Activated naive CD4-positive, alpha-beta T cell treated with Interleukin-2 at 50 U/mL for 16 hours (primary cell): ENCODE data around the gene NODAL.

Source experiments
- DNase-seq: peaks from one replicate; pipeline ENCODE4 v3.0.0-alpha.2; 2020

NODAL gene

DNA sequence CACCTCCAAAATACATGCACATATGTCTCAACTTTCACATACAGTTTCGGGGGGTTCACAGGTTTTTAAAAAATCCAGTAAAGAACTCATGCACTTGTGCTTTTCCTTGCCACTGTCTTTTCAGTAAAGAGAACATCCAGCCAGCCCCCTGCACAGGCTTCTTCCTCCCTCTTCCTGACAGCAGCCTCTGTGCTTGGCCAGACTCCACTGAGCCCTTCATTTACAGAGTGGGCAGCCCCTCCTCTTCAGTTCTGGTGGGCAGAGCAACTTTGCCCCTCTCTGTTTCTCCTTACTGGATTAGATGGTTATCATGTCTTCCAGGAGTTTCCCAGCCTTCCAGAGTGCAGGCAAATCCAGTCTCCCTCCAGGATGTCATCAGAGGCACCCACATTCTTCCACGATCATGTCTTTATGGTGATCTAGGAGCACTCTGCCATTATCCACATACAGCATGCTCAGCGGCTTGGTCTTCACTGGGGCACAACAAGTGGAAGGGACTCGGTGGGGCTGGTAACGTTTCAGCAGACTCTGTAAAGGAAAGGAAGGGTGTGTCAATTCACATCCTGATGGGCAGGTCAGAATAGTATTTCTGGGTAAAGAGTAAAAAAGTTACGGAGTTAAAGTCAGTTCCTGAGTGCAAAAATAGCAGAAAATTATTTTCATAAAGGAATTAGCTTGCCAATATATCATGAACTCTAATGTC is 8.8 kb downstream of the NODAL start:
- no peak for DNase-seq

DNA sequence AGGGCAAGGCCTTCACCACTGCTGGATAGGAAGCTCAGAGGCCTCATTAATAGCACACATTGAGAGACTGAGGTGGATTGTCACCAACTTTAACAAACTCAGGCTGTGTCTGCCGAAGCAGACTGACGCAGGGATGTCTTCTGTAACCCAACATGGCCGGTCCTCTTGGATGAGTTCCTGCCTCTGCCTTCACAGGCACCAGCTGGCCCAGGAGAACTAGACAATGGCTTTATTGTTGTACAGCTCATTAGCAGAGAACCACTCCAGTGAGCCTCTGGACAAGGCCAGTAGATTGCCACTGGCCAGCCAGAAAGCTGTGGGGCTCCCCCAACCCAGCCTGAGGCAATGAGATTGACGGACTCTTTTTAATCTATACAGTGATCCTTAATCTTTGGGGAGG is 9.4 kb downstream of the NODAL start:
- DNase-seq = no peak

DNA sequence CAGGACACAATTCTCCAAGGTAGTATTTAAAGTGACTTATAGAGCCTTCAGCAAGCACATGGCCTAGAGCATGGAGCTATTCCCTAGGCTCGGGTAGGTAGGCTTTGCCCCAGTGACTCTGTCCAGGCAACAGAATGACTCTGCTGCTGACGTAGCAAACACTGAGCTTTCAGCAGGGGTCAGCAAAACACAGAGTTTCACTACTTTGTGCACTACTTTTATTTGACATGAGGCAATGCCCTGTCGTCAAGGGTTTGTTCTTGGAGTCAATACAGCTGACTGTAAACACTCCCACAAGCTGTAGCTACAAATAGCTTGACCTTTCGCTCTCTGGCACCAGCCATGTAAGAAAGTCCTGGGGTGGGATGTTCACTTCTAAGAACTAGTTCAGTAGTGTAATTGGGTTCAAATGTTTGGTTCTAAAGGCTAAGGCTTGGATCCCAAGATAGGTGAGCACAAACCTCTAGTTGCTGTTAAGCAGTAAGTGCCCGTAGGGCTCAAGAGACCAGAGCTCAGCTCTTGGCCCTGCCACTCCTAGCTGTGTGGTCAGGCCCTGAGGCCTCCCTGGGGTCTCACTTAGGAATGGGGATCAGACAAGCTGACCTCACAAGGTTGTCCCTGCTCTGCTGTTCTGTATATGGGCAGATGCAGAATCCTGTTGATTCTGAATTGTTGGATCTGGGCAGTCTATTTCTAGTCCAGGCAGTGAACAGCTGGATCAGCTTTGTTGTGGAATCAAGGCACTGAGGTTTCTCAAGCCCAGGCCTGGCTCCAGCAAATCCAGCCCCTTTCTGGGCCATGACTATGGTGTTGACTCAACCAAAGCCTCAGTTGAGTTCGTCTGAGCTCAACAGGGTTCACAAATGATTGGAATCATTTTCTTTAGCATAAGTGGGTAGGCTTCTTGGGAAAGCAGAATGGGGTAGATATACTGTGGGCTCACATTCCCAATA is 10.7 kb downstream of the NODAL start:
- no peak for DNase-seq

DNA sequence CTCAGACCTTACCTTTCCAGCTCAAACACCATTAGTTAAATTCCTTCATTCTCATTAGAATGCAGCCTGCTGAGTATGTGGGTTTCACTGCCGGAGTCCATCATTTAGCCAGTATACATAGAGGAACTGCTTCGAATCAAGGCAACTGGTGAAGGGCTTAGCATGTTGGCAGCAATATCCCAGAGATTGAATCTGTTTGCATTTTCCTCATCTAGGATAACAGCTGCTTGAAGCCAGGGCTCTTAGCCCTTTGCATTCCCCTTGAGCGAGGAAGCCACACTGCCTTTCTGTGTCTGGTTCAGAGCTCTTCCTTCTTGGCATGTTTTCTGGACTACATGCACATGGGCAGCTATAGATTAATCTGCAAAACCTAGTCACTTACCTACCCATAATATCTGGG is 14.7 kb downstream of the NODAL start:
- no peak for DNase-seq

DNA sequence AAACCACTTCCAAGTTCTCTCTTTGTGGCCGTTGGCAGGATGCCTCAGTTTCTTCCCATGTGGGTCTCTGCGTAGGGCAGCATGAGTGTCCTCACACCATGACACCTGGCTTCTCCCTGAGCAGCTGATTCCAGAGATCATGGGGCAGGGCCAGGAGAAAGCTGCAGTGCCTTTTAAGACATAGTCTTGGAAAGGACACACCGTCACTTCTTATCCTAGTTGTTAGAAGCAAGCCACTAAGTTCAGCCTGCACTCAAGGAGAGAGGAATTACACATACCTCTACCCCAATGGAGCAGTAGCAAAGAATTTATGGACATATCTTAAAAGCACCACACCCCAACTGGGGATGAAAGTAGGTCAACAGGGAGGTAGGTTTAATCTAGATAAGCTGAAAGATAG is 16.4 kb downstream of the NODAL start:
- DNase-seq = no peak

DNA sequence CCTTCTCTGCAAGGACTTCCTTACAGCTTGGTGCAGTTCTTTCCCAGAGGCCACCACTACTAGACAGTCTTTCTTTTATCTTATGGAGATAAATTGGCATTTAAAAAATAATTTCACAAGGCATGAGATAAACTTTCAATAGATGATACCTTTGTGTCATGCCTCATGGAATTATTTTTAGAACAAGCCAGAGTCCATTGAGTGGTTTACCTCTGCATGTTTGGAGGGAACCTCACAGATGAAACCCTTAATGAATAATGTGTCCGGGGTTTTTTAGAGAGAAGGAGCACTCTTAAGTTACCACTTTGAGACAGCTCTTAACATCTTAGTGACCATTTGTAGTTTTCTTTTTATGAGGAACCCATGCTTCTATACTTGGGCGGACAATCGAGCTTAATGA is 17.2 kb downstream of the NODAL start:
- DNase-seq = no peak

DNA sequence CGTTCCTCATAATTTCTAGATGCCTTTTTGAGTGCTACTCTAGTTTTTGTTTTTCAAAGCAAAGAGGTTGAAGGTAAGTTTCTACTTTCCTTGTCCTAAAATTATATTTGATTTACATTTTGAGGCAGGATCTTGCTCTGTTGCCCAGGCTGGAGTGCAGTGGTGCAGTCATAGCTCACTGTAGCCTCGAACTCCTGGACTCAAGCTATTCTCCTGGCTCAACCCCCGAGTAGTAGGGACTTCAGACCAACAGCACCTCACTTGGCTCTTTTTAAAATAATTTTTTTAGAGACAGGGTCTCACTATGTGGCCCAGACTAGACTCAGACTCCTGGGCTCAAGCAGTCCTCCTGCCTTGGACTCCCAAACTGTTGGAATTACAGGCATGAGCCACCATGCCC is 22.8 kb downstream of the NODAL start:
- DNase-seq = no peak

DNA sequence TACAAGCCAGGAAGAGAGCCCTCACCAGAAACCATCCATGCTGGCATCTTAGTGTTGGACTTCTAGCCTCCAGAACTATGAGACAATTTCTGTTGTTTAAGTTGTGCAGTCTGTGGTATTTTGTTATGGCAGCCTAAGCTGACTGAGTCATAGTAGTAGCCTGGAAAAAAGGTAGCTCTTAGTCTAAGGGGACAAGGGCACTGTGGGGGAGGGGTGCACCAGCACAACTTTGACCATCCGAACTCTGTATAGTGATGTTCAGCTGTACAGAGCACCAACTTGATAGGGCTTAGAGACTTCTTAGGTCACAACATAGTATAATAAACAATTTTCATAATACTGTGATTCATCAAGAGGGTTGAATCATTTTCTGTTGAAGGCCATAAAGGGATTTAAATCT is 23.3 kb downstream of the NODAL start:
- DNase-seq = no peak

DNA sequence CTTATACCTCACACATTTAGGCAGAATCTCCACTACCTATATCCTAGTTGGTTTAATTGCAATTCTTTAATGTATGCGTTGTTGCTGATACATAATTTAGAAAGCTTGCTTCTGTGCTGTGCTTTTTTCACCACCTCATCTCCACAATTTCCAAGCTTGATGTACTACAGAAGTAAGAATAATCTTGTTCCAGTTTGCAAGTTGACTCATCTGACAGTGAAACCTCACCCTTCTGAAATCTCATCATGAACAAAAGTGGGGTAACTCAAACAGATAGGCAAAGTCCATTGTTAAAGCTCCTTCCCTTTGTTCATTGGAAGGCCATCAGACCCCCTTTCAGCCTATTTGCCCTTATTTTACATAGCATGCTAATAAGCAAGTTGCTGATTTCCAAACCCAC is 23.9 kb downstream of the NODAL start:
- DNase-seq = no peak

DNA sequence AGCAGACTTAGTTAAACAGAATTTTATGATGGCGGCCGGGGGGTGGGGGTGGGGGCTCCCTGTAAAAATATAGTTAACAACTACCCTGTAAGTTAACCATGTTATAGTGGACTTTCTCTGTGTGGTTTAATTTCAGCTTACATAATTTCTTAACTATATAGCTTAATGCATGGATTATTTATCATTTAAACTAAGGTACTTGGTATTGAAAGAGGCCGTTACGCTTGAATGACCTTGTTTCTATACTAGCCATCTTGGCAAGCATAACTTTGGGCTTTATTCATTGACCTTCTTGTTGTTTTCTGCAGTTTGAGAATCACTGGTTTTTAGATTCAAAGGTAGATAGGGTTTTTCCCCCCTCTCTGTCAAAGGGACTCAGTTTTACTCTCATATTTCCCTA is 29.1 kb downstream of the NODAL start:
- DNase-seq = no peak

DNA sequence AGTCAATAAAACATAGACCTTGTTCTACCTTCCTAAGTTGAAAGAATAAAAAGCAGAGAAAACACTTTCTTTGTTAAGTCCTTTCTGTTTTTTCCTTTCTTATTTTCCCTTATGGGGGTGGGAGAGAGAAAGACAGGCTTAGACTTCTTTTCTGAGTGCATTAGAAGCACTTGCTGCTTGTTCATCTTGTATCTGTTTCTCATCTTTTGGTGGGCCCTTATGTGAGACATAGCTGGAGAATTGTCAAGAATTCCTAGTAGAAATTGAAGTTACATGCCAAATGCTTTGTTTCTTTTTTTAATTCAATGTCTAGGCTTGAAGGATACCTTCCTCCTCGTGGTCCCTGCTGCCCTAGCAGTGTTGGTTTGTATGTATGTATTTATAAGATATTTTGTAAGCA is 30.9 kb downstream of the NODAL start:
- no peak for DNase-seq

DNA sequence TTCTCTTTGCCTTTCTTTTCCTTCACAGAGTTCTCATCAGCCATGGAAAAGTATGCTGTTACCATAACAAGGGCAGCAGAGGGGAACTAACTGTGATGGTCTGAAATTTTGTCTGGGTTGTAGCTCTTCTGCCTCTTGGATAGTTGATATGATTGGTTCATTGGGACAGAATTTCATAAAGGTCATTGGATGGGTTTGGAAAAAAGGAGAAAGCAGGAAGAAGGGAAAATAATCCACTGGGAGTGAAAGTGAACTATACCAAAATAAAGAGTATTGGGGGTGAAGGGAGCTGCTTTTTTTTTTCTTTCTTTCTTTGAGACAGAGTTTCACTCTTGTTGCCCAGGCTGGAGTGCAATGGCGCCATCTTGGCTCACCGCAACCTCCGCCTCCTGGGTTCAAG is 31.7 kb downstream of the NODAL start:
- DNase-seq = no peak

DNA sequence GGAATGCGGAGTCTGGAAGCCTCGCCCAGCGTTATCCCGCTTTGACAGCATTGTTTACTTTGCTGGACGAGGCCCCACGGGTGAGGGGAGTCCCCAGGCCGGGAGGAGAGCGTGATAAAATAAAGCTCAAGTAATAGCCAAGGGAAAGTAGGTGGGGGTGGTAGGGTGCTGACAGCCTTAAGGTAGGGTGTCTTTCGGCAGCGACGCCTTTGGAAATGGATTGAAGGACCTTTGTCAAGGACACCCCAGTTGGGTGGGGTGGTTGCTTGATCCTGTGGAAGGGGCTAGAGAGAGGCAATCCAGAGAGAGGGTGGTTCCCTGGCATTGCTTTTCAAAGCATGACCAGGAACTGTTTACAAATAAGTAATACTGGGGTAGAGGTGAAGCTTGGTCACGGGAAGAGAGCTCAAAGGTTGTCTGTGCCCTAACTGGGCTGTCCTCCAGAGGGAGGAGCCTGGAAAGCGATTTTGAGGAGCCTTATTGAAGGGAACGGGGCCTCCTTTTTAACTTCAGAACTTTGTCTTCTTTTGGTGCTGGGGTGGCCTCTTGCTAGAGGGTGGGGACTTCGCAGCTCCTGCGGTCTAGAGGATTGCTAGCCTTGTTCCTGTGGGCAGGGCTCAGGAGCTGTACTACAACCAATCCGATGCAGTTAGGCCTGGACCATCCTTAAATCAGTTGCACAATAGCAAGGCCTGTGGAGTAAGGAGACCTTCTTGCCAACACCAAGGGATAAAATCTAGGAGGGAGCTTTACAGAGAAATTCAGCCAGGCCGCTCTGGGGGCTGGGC is 36.2 kb downstream of the NODAL start:
- DNase-seq = peak; percentile 22

DNA sequence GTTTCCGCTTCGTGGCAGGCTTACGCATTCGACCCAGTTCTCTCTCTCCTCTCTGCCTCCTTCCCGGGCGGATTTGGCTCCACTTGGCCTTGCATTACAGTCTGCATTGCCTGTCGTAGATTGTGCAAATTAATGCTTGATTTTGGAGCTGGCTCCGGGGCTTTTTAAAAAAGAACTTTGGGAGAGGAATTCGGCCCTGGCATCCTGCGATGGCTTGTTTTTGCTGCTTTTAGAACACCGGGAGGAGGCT is 36.8 kb downstream of the NODAL start:
- no peak for DNase-seq

DNA sequence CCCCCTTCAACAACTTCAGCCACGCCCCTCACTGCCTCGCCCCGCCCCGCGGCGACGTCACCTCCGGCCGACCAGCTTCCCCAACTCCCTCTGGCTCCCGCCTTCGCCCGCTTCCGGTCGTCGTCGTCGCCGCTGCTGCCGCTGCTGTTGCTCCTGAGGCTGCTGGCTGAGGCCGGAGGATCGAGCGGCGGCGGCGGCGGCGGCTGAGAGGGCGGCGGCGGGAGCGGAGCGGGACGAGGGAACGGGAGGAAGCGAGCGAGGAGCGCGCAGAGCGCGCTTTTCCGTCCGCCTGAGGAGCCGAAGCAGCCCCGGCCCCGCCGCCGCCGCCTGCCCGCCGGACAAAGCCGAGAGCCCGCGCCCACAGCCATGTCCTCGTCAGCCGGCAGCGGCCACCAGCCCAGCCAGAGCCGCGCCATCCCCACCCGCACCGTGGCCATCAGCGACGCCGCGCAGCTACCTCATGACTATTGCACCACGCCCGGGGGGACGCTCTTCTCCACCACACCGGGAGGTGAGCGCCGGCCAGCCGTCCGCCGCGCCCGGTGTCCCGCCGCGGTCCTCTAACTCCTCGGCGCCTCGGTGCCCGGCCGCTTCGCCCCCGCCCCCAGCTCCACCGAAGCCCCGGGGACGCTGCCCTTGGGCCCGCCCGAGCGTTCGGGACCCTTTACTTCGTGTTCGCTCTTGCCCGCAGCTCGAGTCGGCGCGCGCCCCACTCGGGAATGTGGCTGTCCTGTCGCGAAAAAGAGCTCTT is 37.3 kb downstream of the NODAL start, which contains the start of gene EIF4EBP2:
Gene EIF4EBP2 (plus strand): TSS at position 110 of the 751 bp plus-strand sequence. CDS start 257 bp downstream, at position 367.
- peak; percentile 99 for DNase-seq

DNA sequence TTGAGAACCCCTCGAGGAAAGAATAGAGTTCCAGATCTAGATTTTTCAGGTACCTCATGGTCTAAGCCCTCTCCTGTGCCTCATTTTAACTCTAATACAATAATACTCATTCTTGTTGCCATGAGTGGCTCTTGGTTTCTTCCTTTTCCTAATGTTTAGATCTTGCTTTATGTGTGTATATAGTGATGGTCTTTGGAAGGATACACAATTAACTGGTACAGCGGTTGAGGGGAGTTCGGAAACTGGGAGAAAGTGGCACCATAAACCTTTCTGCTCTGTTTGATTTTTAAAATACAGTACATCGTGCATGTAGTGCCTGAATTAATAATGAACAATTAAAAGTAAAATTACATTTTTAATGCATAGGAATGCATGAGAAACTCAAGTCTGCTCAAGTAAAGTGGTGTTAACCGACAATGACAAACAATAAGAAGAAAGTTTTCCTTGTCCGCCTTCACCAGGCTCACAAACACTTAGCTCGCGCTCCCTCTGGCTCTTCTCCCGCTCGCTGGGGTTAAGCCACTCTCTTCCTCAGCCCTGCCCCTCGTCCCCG is 37.9 kb downstream of the NODAL start:
- DNase-seq = no peak

DNA sequence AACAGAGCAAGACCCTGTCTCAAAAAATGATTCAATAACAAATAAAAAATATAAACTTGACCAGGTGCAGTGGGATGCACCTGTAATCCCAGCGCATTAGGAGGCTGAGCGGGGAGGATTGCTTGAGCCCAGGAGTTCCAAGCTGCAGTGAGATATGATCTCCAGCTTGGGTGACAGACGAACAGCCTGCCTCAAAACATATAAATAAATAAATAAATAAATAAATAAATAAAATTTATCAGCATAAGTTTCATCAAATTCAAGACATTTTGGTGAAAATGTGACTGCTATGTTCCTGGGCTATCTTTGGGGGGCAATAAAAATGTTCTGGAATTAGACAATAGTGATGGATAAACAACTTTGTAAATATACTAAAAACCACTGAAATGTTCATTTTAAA is 42.3 kb downstream of the NODAL start:
- no peak for DNase-seq

DNA sequence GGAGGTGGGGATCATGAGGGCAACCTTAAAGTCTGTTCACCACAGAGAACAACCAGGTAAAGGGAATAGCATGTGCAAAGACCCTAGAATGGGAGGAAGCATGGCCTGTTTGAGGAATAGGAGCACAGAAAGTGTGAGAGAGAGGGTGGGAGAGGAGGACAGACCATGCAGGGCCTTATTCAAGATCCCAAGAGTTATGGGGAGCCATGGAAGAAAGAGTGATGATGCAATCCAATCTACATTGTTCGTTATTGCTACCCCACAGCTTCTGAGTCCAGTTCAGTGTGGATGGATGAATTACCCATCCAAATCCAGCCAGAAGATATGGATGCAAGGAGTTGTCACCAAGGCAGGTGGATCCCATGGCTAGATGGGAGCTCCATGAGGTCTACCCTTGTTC is 45.3 kb downstream of the NODAL start:
- DNase-seq = no peak

DNA sequence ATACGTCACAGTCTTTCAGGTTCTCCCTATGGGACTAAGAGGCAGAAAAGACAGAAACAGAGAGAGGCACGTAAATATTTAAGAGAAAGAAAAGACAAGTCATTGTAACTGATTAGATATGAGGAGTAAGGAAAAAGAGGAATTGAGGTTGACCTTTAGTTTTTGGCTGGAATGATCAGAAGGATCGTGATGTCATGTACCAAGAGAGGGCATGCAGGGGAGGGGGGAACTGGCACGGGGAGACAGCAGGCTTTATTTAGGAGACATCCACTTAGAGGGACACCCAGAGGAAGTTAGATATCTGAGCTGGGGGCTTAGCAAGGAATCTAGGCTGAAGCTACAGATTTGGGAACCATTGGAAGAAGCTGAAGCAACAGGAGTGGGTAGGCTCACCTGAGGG is 49.8 kb downstream of the NODAL start:
- DNase-seq = no peak
